Measurements from ENCODE around the gene CCR5AS.

DNA sequence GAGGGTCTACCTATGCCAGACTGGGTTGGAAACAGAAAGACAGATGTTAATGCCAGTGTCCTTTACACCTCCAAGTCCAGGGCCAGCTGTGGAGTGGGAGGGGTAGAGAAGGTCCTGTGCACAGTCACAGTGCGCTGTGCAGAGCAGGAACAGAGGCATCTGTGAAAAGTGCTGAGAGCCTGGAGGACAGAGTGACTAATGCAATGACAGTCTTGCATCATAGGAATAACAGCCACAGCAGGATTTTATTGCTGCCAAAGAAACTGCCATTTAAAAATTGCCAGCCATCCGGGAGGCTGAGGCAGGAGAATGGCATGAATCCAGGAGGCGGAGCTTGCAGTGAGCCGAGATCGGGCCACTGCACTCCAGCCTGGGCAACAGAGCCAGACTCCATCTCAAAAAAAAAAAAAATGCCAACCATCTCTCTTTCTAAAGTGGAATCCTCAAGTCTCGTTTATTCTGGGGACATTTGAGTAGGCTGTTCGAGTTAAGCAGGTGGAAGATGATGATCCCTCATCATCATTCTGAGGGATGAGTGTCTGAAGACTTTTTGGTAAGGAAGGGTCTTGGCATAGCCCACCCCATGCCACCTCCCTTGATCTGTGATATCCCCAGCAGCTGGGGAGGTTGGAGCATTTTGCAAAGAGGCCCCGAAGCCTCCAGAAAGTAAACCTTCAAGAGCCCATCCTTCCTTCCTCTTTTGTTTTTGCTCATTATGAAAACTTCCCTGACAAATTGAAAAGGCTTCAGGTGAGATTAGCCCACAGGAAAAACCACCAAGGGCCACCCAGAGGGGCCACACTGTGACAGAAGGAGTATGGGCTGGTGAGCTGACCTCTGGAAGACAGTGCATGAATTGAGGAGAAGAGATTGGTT lies 45.2 kb downstream of the CCR5AS start:
- no peak for TF ChIP-seq EZH2 (IDR thresholded peaks at IDR 0.05; ENCODE audit: insufficient read depth, poor library complexity, severe bottlenecking)
- TF ChIP-seq EZH2phosphoT487 (IDR thresholded peaks at IDR 0.05; ENCODE audit: insufficient read depth, low read depth), result no peak

Measured in GM23248 (cell line).